ENCODE results near the gene CACNA1C.
A peak's percentile ranks its signal among the peaks of the same experiment; 100 is the strongest.

Gene CACNA1C

GRCh38 chr12:2640709-2641108 lies 587.9 kb downstream of the CACNA1C start:
- no peak for TF ChIP-seq CTCF (IDR thresholded peaks at IDR 0.05; ENCODE audit: poor library complexity, severe bottlenecking)
- peaks cover 5% of the 10 kb centered on the region for H3K4me1 ChIP-seq (ENCODE audit: insufficient read depth, poor library complexity, severe bottlenecking)
- no peak overlapping the region for H3K27ac ChIP-seq (ENCODE audit: poor library complexity, severe bottlenecking)
- no peak overlapping the region for H3K4me3 ChIP-seq (ENCODE audit: severe bottlenecking)
- peaks cover 19% of the 10 kb centered on the region for H3K27me3 ChIP-seq (ENCODE audit: insufficient read depth, poor library complexity, severe bottlenecking)
- DNase-seq (ENCODE audit: low spot score) (peak; percentile 88), ATAC-seq (ENCODE audit: low read depth) (peak; percentile 100)
- no peaks in the 10 kb centered on the region for H3K36me3 ChIP-seq (ENCODE audit: low read depth)
- H3K9me3 ChIP-seq (ENCODE audit: severe bottlenecking), result no peaks in the 10 kb centered on the region

GRCh38 chr12:2641207-2641606 lies 588.4 kb downstream of the CACNA1C start:
- no peak for ATAC-seq (ENCODE audit: low read depth)
- Histone ChIP-seq H3K4me1 (ENCODE audit: insufficient read depth, poor library complexity, severe bottlenecking) (peaks cover 5% of the 10 kb centered on the region), H3K27me3 (ENCODE audit: insufficient read depth, poor library complexity, severe bottlenecking) (peaks cover 24% of the 10 kb centered on the region), H3K36me3 (ENCODE audit: low read depth) (no peaks in the 10 kb centered on the region), H3K27ac (ENCODE audit: poor library complexity, severe bottlenecking) (no peak overlapping the region), H3K9me3 (ENCODE audit: severe bottlenecking) (no peaks in the 10 kb centered on the region), H3K4me3 (ENCODE audit: severe bottlenecking) (no peak overlapping the region)
- no peak for TF ChIP-seq CTCF (IDR thresholded peaks at IDR 0.05; ENCODE audit: poor library complexity, severe bottlenecking)
- DNase-seq (ENCODE audit: low spot score), result peak; percentile 54

GRCh38 chr12:2641761-2642160 lies 589.0 kb downstream of the CACNA1C start:
- no peak overlapping the region for H3K27ac ChIP-seq (ENCODE audit: poor library complexity, severe bottlenecking)
- H3K4me1 ChIP-seq (ENCODE audit: insufficient read depth, poor library complexity, severe bottlenecking), result peaks cover 5% of the 10 kb centered on the region
- H3K27me3 ChIP-seq (ENCODE audit: insufficient read depth, poor library complexity, severe bottlenecking), result peaks cover 29% of the 10 kb centered on the region
- no peak for TF ChIP-seq CTCF (IDR thresholded peaks at IDR 0.05; ENCODE audit: poor library complexity, severe bottlenecking)
- no peaks in the 10 kb centered on the region for H3K9me3 ChIP-seq (ENCODE audit: severe bottlenecking)
- H3K4me3 ChIP-seq (ENCODE audit: severe bottlenecking), result no peak overlapping the region
- DNase-seq (ENCODE audit: low spot score), result peak; percentile 37
- H3K36me3 ChIP-seq (ENCODE audit: low read depth), result no peaks in the 10 kb centered on the region
- no peak for ATAC-seq (ENCODE audit: low read depth)

GRCh38 chr12:2642176-2642892 lies 589.5 kb downstream of the CACNA1C start:
- peak; percentile 21 for DNase-seq (ENCODE audit: low spot score)
- Histone ChIP-seq H3K27ac (ENCODE audit: poor library complexity, severe bottlenecking) (no peak overlapping the region), H3K27me3 (ENCODE audit: insufficient read depth, poor library complexity, severe bottlenecking) (peaks cover 35% of the 10 kb centered on the region), H3K36me3 (ENCODE audit: low read depth) (no peaks in the 10 kb centered on the region), H3K9me3 (ENCODE audit: severe bottlenecking) (no peaks in the 10 kb centered on the region), H3K4me3 (ENCODE audit: severe bottlenecking) (no peak overlapping the region), H3K4me1 (ENCODE audit: insufficient read depth, poor library complexity, severe bottlenecking) (peaks cover 5% of the 10 kb centered on the region)
- no peak for TF ChIP-seq CTCF (IDR thresholded peaks at IDR 0.05; ENCODE audit: poor library complexity, severe bottlenecking)
- ATAC-seq (ENCODE audit: low read depth), result no peak

GRCh38 chr12:2642896-2643425 lies 590.2 kb downstream of the CACNA1C start:
- H3K36me3 ChIP-seq (ENCODE audit: low read depth), result no peaks in the 10 kb centered on the region
- H3K9me3 ChIP-seq (ENCODE audit: severe bottlenecking), result no peaks in the 10 kb centered on the region
- ATAC-seq (ENCODE audit: low read depth), result no peak
- no peak for TF ChIP-seq CTCF (IDR thresholded peaks at IDR 0.05; ENCODE audit: poor library complexity, severe bottlenecking)
- H3K27ac ChIP-seq (ENCODE audit: poor library complexity, severe bottlenecking), result no peak overlapping the region
- peaks cover 5% of the 10 kb centered on the region for H3K4me1 ChIP-seq (ENCODE audit: insufficient read depth, poor library complexity, severe bottlenecking)
- peaks cover 41% of the 10 kb centered on the region for H3K27me3 ChIP-seq (ENCODE audit: insufficient read depth, poor library complexity, severe bottlenecking)
- H3K4me3 ChIP-seq (ENCODE audit: severe bottlenecking), result no peak overlapping the region
- DNase-seq (ENCODE audit: low spot score), result peak; percentile 34

Data from RWPE2 (cell line).